ENCODE data around the gene MYO5B. TPM values are rescaled to one million over a fixed set of nuclear protein-coding genes. Genes with fewer than 3 reads are reported as not detected.

The MYO5B gene
- total RNA-seq, 4 donors from 2014 or later = 105 to 213 (median 183) TPM

GRCh38 chr18:50083708-50084107 is 111.2 kb downstream of the MYO5B start:
- TF ChIP-seq POLR2A (IDR thresholded peaks at IDR 0.05) (no peak), CTCF (IDR thresholded peaks at IDR 0.05) (no peak)
- Histone ChIP-seq H3K36me3 (no peaks in the 10 kb centered on the region), H3K27ac (no peak overlapping the region)

GRCh38 chr18:50080932-50081560 is 113.9 kb downstream of the MYO5B start:
- Histone ChIP-seq H3K4me3 (no peak overlapping the region), H3K27ac (no peak overlapping the region), H3K36me3 (no peaks in the 10 kb centered on the region), H3K4me1 (no peaks in the 10 kb centered on the region), H3K27me3 (no peaks in the 10 kb centered on the region), H3K9me3 (no peaks in the 10 kb centered on the region)
- TF ChIP-seq CTCF (IDR thresholded peaks at IDR 0.05) (no peak), POLR2A (IDR thresholded peaks at IDR 0.05) (no peak)
- no peak for DNase-seq

More at GRCh38 chr18:50083708-50084107, 111.2 kb downstream of the MYO5B start:
- Histone ChIP-seq H3K4me3 (no peak overlapping the region), H3K9me3 (no peaks in the 10 kb centered on the region), H3K4me1 (no peaks in the 10 kb centered on the region), H3K27me3 (no peaks in the 10 kb centered on the region)
- no peak for DNase-seq

- Histone ChIP-seq H3K36me3 (no peaks in the 10 kb centered on the region), H3K4me1 (no peaks in the 10 kb centered on the region), H3K9me3 (no peaks in the 10 kb centered on the region), H3K27me3 (no peaks in the 10 kb centered on the region), H3K4me3 (no peak overlapping the region), H3K27ac (no peak overlapping the region)
- no peak for DNase-seq
- TF ChIP-seq CTCF (IDR thresholded peaks at IDR 0.05) (no peak), POLR2A (IDR thresholded peaks at IDR 0.05) (no peak)
These were observed 114.6 kb downstream of the MYO5B start for GRCh38 chr18:50080316-50080715.

- TF ChIP-seq POLR2A (IDR thresholded peaks at IDR 0.05) (no peak), CTCF (IDR thresholded peaks at IDR 0.05) (no peak)
- DNase-seq = no peak
- no peaks in the 10 kb centered on the region for H3K27me3 ChIP-seq
These were observed 115.2 kb downstream of the MYO5B start for GRCh38 chr18:50079571-50080295.

GRCh38 chr18:50076277-50076676 is 118.7 kb downstream of the MYO5B start:
- Histone ChIP-seq H3K27ac (peak overlapping the region in 1 of 4 donors; percentile 22), H3K9me3 (no peaks in the 10 kb centered on the region), H3K27me3 (no peaks in the 10 kb centered on the region), H3K4me1 (no peaks in the 10 kb centered on the region), H3K4me3 (no peak overlapping the region), H3K36me3 (no peaks in the 10 kb centered on the region)
- no peak for TF ChIP-seq POLR2A (IDR thresholded peaks at IDR 0.05)
- no peak for TF ChIP-seq CTCF (IDR thresholded peaks at IDR 0.05)
- no peak for DNase-seq

More at GRCh38 chr18:50079571-50080295, 115.2 kb downstream of the MYO5B start:
- H3K9me3 ChIP-seq = no peaks in the 10 kb centered on the region
- no peak overlapping the region for H3K27ac ChIP-seq
- H3K36me3 ChIP-seq = no peaks in the 10 kb centered on the region
- no peaks in the 10 kb centered on the region for H3K4me1 ChIP-seq
- H3K4me3 ChIP-seq = no peak overlapping the region

Data from Peyer's patch (tissue), 4 donors.